SK-N-SH (cell line): Measurements from ENCODE around the gene AP2A2. TPM values are rescaled to one million over a fixed set of nuclear protein-coding genes. Genes with fewer than 3 reads are reported as not detected.

Source experiments
- CTCF ChIA-PET: fragments of 300-600, 350-600 bp; formaldehyde crosslinking; extraction: SDS; loops from one replicate; lab custom pipeline; 2021; lab: Yijun Ruan, JAX
- POLR2A ChIA-PET: fragments of 350-600 bp; sonication (Branson Sonifier 250); formaldehyde crosslinking; extraction: SDS; loops from one replicate; lab custom pipeline; 2020; ENCODE audit warnings: antibody characterized with exemption, inconsistent platforms; lab: Yijun Ruan, JAX
- DNase-seq: peaks from one replicate; pipeline ENCODE4 v3.0.0; 2012
- H2AFZ ChIP-seq: fragments of 200-600 bp; sonication (generic); 2 replicates; pipeline ENCODE4 v1.8.1; 2016; ENCODE audit warnings: antibody characterized with exemption, mild to moderate bottlenecking, low read depth
- H3F3A ChIP-seq: fragments of 200-600 bp; sonication (generic); replicated peaks from 2 replicates; pipeline ENCODE3; 2016; ENCODE audit warnings: antibody characterized with exemption, mild to moderate bottlenecking; ENCODE audit not compliant: insufficient read depth
- H3K27ac ChIP-seq, 2 experiments: fragments of 200-500 bp in 1 of 2; fragments of 200-600 bp in 1 of 2; sonication (Bioruptor generic) in 1 of 2; sonication (generic), shearing (Covaris generic) in 1 of 2; 2 replicates each; pipeline versions ENCODE4 v1.5.1 to v1.6.1; 2014 to 2016; ENCODE audit warnings: low read depth in 2 of 2, inconsistent platforms in 1 of 2, low read length in 1 of 2, mild to moderate bottlenecking in 1 of 2, mixed read lengths in 1 of 2
- H3K27me3 ChIP-seq: fragments of 200-600 bp; sonication (generic), shearing (Covaris generic); 2 replicates; pipeline ENCODE4 v1.6.1; 2016; ENCODE audit warnings: mixed run types; ENCODE audit not compliant: insufficient read depth
- H3K36me3 ChIP-seq, 2 experiments: fragments of 200-500 bp in 1 of 2; fragments of 200-600 bp in 1 of 2; sonication (Bioruptor generic) in 1 of 2; sonication (generic) in 1 of 2; replicated peaks in 1 of 2; 2 replicates each; pipeline versions ENCODE3 to v1.5.1; 2014 to 2016; ENCODE audit warnings: low read length in 1 of 2, mild to moderate bottlenecking in 1 of 2; ENCODE audit not compliant: insufficient read depth in 2 of 2, control insufficient read depth in 1 of 2
- H3K4me1 ChIP-seq, 2 experiments: fragments of 200-500 bp in 1 of 2; fragments of 200-600 bp in 1 of 2; sonication (Bioruptor generic) in 1 of 2; sonication (generic), shearing (Covaris generic) in 1 of 2; 2 replicates each; pipeline versions ENCODE4 v1.5.1 to v1.6.1; 2014 to 2016; ENCODE audit warnings: low read depth in 1 of 2, low read length in 1 of 2, mixed run types in 1 of 2; ENCODE audit not compliant: insufficient read depth in 2 of 2, control insufficient read depth in 1 of 2
- H3K4me2 ChIP-seq: fragments of 200-600 bp; sonication (generic), shearing (Covaris generic); 2 replicates; pipeline ENCODE4 v1.6.1; 2017; ENCODE audit warnings: mixed run types
- H3K4me3 ChIP-seq, 2 experiments: fragments of 200-500 bp in 1 of 2; fragments of 200-600 bp in 1 of 2; sonication (Bioruptor generic) in 1 of 2; sonication (generic), shearing (Covaris generic) in 1 of 2; 2 replicates each; pipeline versions ENCODE4 v1.5.1 to v1.8.1; 2014 to 2016; ENCODE audit warnings: low read depth in 2 of 2, inconsistent platforms in 1 of 2, low read length in 1 of 2, mild to moderate bottlenecking in 1 of 2, mixed read lengths in 1 of 2, moderate library complexity in 1 of 2
- H3K79me2 ChIP-seq: fragments of 200-600 bp; sonication (generic); 2 replicates; pipeline ENCODE4 v1.8.1; 2017; ENCODE audit warnings: mild to moderate bottlenecking; ENCODE audit not compliant: insufficient read depth
- H3K9ac ChIP-seq: fragments of 200-600 bp; sonication (generic); 2 replicates; pipeline ENCODE4 v1.6.1; 2017; ENCODE audit warnings: mixed run types
- H3K9me2 ChIP-seq: fragments of 200-600 bp; sonication (generic); 2 replicates; pipeline ENCODE4 v1.6.1; 2017; ENCODE audit warnings: mixed run types
- H3K9me3 ChIP-seq: fragments of 200-600 bp; sonication (generic); 2 replicates; pipeline ENCODE4 v1.6.1; 2017; ENCODE audit warnings: mixed run types, mild to moderate bottlenecking, moderate library complexity
- H4K20me1 ChIP-seq: fragments of 200-600 bp; sonication (generic); 2 replicates; pipeline ENCODE4 v1.6.1; 2017; ENCODE audit warnings: mild to moderate bottlenecking, mixed run types; ENCODE audit not compliant: insufficient read depth
- CTCF ChIP-seq: fragments of 200-600 bp; sonication (generic); IDR thresholded peaks from 2 replicates; pipeline ENCODE4 v1.6.1; 2017; ENCODE audit warnings: antibody characterized with exemption, mild to moderate bottlenecking, moderate library complexity
- ELF1 ChIP-seq: IDR thresholded peaks from 2 replicates; pipeline ENCODE4 v1.4.0; 2012
- EP300 ChIP-seq, 2 experiments: IDR thresholded peaks; 2 replicates each; pipeline versions ENCODE4 v1.4.0 to v1.6.1; 2012; ENCODE audit warnings: borderline replicate concordance in 1 of 2, low read depth in 1 of 2, low read length in 1 of 2
- FOSL2 ChIP-seq: IDR thresholded peaks from 2 replicates; pipeline ENCODE4 v1.4.0; 2012; ENCODE audit warnings: low read depth, mild to moderate bottlenecking, moderate library complexity, borderline replicate concordance
- FOXM1 ChIP-seq: IDR thresholded peaks from 2 replicates; pipeline ENCODE4 v1.4.0; 2012; ENCODE audit warnings: low read depth, mild to moderate bottlenecking
- GATA2 ChIP-seq: sonication (generic); formaldehyde crosslinking; IDR thresholded peaks from 2 replicates; pipeline ENCODE4 v1.5.0; 2020; ENCODE audit warnings: mild to moderate bottlenecking, missing genetic modification reagents
- IRF3 ChIP-seq: fragments of 150-350 bp; IDR thresholded peaks from 2 replicates; pipeline ENCODE4 v1.6.1; 2016; ENCODE audit warnings: mild to moderate bottlenecking, low read depth, low read length
- MXI1 ChIP-seq: IDR thresholded peaks from 2 replicates; pipeline ENCODE4 v1.6.1; 2012; ENCODE audit warnings: mild to moderate bottlenecking, low read depth, low read length, improper control_type of control experiment
- NFIC ChIP-seq: IDR thresholded peaks from 2 replicates; pipeline ENCODE4 v1.4.0; 2012; ENCODE audit warnings: borderline replicate concordance
- NRF1 ChIP-seq: IDR thresholded peaks from 2 replicates; pipeline ENCODE4 v1.6.1; 2012; ENCODE audit warnings: low read depth, mild to moderate bottlenecking, low read length
- POLR2AphosphoS5 ChIP-seq: IDR thresholded peaks from 2 replicates; pipeline ENCODE4 v1.6.1; 2012; ENCODE audit warnings: low read depth, low read length
- SIN3A ChIP-seq: IDR thresholded peaks from 2 replicates; pipeline ENCODE4 v1.6.1; 2012; ENCODE audit warnings: low read depth, mild to moderate bottlenecking, low read length, moderate library complexity, borderline replicate concordance
- SMC3 ChIP-seq: IDR thresholded peaks from 2 replicates; pipeline ENCODE4 v1.6.1; 2012; ENCODE audit warnings: low read depth, low read length, improper control_type of control experiment
- TAF1 ChIP-seq: IDR thresholded peaks from 2 replicates; pipeline ENCODE4 v1.6.1; 2012; ENCODE audit warnings: low read depth, mild to moderate bottlenecking, low read length, moderate library complexity, borderline replicate concordance
- TCF12 ChIP-seq: IDR thresholded peaks from 2 replicates; pipeline ENCODE4 v1.4.0; 2012
- ZBTB33 ChIP-seq: IDR thresholded peaks from 2 replicates; pipeline ENCODE4 v1.4.0; 2012; ENCODE audit warnings: low read depth, borderline replicate concordance
- WGBS: methylation state at CpG from one replicate; pipeline ENCODE4 v1.1.6; 2017; ENCODE audit warnings: low lambda C conversion rate; 5-methylcytosine and 5-hydroxymethylcytosine counted together
- polyA plus RNA-seq, 3 experiments: library from polyadenylated mRNA; depleted of rRNA; stranded (reverse); fragments of >200 nt; gene quantifications; 2 replicates each; pipeline ENCODE4 v1.2.3, GENCODE V29; 2012
- TF ChIP-seq, protein P1 (sequence below): IDR thresholded peaks from 2 replicates; pipeline ENCODE4; 2012

Gene AP2A2
- polyA plus RNA-seq, 1 of the 3 experiments (the other 2 are of a cell fraction): 42.7 TPM

DNA sequence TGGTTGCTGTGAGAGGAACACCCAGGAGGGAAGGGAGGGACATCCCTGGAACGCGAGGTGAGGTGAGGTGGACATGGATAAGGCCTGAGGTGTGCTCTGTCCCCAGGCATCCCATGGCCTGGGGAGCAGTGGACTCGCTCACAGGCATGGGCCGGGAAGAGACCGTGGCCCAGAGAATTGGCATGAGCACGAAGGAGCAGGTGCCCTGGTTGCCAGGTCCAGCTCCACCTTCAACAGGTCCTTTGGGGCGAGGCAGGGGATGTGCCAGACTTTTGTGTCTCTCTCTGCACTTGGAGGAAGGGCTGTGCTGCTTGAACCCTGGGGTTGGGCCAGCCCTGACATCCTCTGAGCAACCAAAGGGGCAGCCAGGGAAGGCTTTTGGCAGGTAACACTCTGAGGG, 89.4 kb downstream of the AP2A2 start:
- H4K20me1 ChIP-seq: no peaks in the 10 kb centered on the region
- WGBS: 90% methylated on average over 4 of the region's 7 CpGs
- no peaks in the 10 kb centered on the region for H3K79me2 ChIP-seq
- H3K27me3 ChIP-seq: no peaks in the 10 kb centered on the region
- H3K9ac ChIP-seq: no peak overlapping the region
- no peak for TF ChIP-seq SMC3
- no peak for TF ChIP-seq EP300 (IDR thresholded peaks at IDR 0.05; ENCODE audit: borderline replicate concordance in 1 of 2, low read depth in 1 of 2, low read length in 1 of 2)
- TF ChIP-seq CTCF: no peak
- TF ChIP-seq, protein P1, sequence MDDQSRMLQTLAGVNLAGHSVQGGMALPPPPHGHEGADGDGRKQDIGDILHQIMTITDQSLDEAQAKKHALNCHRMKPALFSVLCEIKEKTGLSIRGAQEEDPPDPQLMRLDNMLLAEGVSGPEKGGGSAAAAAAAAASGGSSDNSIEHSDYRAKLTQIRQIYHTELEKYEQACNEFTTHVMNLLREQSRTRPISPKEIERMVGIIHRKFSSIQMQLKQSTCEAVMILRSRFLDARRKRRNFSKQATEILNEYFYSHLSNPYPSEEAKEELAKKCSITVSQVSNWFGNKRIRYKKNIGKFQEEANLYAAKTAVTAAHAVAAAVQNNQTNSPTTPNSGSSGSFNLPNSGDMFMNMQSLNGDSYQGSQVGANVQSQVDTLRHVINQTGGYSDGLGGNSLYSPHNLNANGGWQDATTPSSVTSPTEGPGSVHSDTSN: no peak
- TF ChIP-seq SIN3A: no peak
- no peak for TF ChIP-seq FOXM1
- no peak for TF ChIP-seq TAF1
- TF ChIP-seq ELF1: no peak
- no peak for TF ChIP-seq FOSL2
- TF ChIP-seq IRF3: no peak
- TF ChIP-seq NRF1: no peak
- TF ChIP-seq TCF12: no peak
- no peak for TF ChIP-seq ZBTB33
- TF ChIP-seq POLR2AphosphoS5: no peak
- TF ChIP-seq GATA2: no peak
- no peak for TF ChIP-seq NFIC
- TF ChIP-seq MXI1: no peak
- H3K36me3 ChIP-seq: peaks cover under 1 to 17% of the 10 kb centered on the region in 2 experiments
- no peak overlapping the region for H3K27ac ChIP-seq
- H3K9me2 ChIP-seq: no peaks in the 10 kb centered on the region
- H3K4me1 ChIP-seq: no peaks in the 10 kb centered on the region
- no peak overlapping the region for H3K4me2 ChIP-seq
- CTCF ChIA-PET: no interaction called here
- no peak overlapping the region for H2AFZ ChIP-seq
- no peak for DNase-seq
- no peaks in the 10 kb centered on the region for H3K9me3 ChIP-seq
- POLR2A ChIA-PET: no interaction called here
- H3K4me3 ChIP-seq: no peak overlapping the region
- H3F3A ChIP-seq: no peaks in the 10 kb centered on the region
